Measurements from ENCODE around the gene LSM10. TPM values are rescaled to one million over a fixed set of nuclear protein-coding genes. Genes with fewer than 3 reads are reported as not detected.
A peak's percentile ranks its signal among the peaks of the same experiment; 100 is the strongest.

Gene LSM10
- total and polyA plus RNA-seq, 9 donors: 20.0 to 49.3 (median 37.8) TPM

GRCh38 chr1:36352125-36352909, 45.4 kb downstream of the LSM10 start:
- Histone ChIP-seq H3K4me1 (ENCODE audit: insufficient read depth) (peaks cover 6% of the 10 kb centered on the region), H3K27me3 (no peaks in the 10 kb centered on the region), H3K36me3 (no peaks in the 10 kb centered on the region), H3K27ac (peak overlapping the region in 1 of 2 donors; percentile 18), H3K4me3 (no peak overlapping the region), H3K9me3 (no peaks in the 10 kb centered on the region)
- TF ChIP-seq POLR2A (IDR thresholded peaks at IDR 0.05) (no peak), EP300 (IDR thresholded peaks at IDR 0.05) (no peak), CTCF (IDR thresholded peaks at IDR 0.05) (no peak)
- intact Hi-C loops (cut with DNase I): no loop called here
- DNase-seq: no peak
- WGBS, 3 donors: 71 to 72% (median 72%) methylated on average over 13 of the region's 13 CpGs

- peak overlapping the region; percentile 18 to 24 for H3K27ac ChIP-seq
- intact Hi-C loops (cut with DNase I): no loop called here
- no peak for DNase-seq
- TF ChIP-seq POLR2A (IDR thresholded peaks at IDR 0.05): no peak
- TF ChIP-seq EP300 (IDR thresholded peaks at IDR 0.05): no peak
- TF ChIP-seq CTCF (IDR thresholded peaks at IDR 0.05): no peak
- WGBS, 3 donors: 52 to 55% (median 54%) methylated on average over 14 of the region's 14 CpGs
- H3K9me3 ChIP-seq: no peaks in the 10 kb centered on the region
- peaks cover 6% of the 10 kb centered on the region for H3K4me1 ChIP-seq (ENCODE audit: insufficient read depth)
- no peaks in the 10 kb centered on the region for H3K36me3 ChIP-seq
- H3K27me3 ChIP-seq: no peaks in the 10 kb centered on the region
- no peak overlapping the region for H3K4me3 ChIP-seq
Measured at GRCh38 chr1:36351227-36351977, 46.3 kb downstream of the LSM10 start.

- no peaks in the 10 kb centered on the region for H3K9me3 ChIP-seq
- 40 to 53% (median 51%) methylated on average over 13 of the region's 13 CpGs for WGBS, 3 donors
- no peak overlapping the region for H3K4me3 ChIP-seq
- no peaks in the 10 kb centered on the region for H3K36me3 ChIP-seq
- H3K27me3 ChIP-seq: no peaks in the 10 kb centered on the region
- H3K4me1 ChIP-seq (ENCODE audit: insufficient read depth): peaks cover 6% of the 10 kb centered on the region
- DNase-seq: no peak
- intact Hi-C loops (cut with DNase I): no loop called here
- TF ChIP-seq EP300 (IDR thresholded peaks at IDR 0.05): no peak
- TF ChIP-seq CTCF (IDR thresholded peaks at IDR 0.05): no peak
- no peak for TF ChIP-seq POLR2A (IDR thresholded peaks at IDR 0.05)
- peak overlapping the region in 1 of 2 donors; percentile 24 for H3K27ac ChIP-seq
Measured at GRCh38 chr1:36350659-36351226, 47.0 kb downstream of the LSM10 start.

- DNase-seq: no peak
- 67 to 77% (median 74%) methylated on average over 16 of the region's 16 CpGs for WGBS, 3 donors
- H3K36me3 ChIP-seq: no peaks in the 10 kb centered on the region
- no peaks in the 10 kb centered on the region for H3K27me3 ChIP-seq
- intact Hi-C loops (cut with DNase I): loop anchor here in 2 of 4 donors (10.0 kb wide), 1 partner anchor 65 kb away; no protein-coding TSS in a partner anchor
- H3K27ac ChIP-seq: no peak overlapping the region
- no peak for TF ChIP-seq POLR2A (IDR thresholded peaks at IDR 0.05)
- no peak for TF ChIP-seq CTCF (IDR thresholded peaks at IDR 0.05)
- no peak for TF ChIP-seq EP300 (IDR thresholded peaks at IDR 0.05)
- no peaks in the 10 kb centered on the region for H3K9me3 ChIP-seq
- peaks cover 6% of the 10 kb centered on the region for H3K4me1 ChIP-seq (ENCODE audit: insufficient read depth)
- H3K4me3 ChIP-seq: no peak overlapping the region
Measured at GRCh38 chr1:36349839-36350238, 47.9 kb downstream of the LSM10 start.
